Suprapubic skin (tissue), 4 donors: ENCODE results near the gene TOX3.

ENCODE experiments used
- EP300 ChIP-seq: sonication (generic); formaldehyde crosslinking; IDR thresholded peaks from one replicate; pipeline ENCODE4 v1.6.1; 2017; ENCODE audit warnings: antibody characterized with exemption
- POLR2AphosphoS5 ChIP-seq, 3 donors: sonication (generic); formaldehyde crosslinking; IDR thresholded peaks; one replicate each; pipeline ENCODE4 v1.6.1; 2017; ENCODE audit warnings: antibody characterized with exemption in 3 of 3
- TF ChIP-seq, protein P1 (sequence below), 2 donors: fragments of 200-600 bp in 1 of 2; fragments of 450-650 bp in 1 of 2; sonication (generic) in 1 of 2; IDR thresholded peaks; one replicate each; pipeline ENCODE4 v1.5.1; 2016 to 2019; ENCODE audit warnings: antibody characterized with exemption in 2 of 2, mild to moderate bottlenecking in 1 of 2, moderate library complexity in 1 of 2

GRCh38 chr16:52399116-52399515 is 147.8 kb downstream of the TOX3 start:
- TF ChIP-seq, protein P1, sequence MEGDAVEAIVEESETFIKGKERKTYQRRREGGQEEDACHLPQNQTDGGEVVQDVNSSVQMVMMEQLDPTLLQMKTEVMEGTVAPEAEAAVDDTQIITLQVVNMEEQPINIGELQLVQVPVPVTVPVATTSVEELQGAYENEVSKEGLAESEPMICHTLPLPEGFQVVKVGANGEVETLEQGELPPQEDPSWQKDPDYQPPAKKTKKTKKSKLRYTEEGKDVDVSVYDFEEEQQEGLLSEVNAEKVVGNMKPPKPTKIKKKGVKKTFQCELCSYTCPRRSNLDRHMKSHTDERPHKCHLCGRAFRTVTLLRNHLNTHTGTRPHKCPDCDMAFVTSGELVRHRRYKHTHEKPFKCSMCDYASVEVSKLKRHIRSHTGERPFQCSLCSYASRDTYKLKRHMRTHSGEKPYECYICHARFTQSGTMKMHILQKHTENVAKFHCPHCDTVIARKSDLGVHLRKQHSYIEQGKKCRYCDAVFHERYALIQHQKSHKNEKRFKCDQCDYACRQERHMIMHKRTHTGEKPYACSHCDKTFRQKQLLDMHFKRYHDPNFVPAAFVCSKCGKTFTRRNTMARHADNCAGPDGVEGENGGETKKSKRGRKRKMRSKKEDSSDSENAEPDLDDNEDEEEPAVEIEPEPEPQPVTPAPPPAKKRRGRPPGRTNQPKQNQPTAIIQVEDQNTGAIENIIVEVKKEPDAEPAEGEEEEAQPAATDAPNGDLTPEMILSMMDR (IDR thresholded peaks at IDR 0.05): no peak
- TF ChIP-seq EP300 (no peak), POLR2AphosphoS5 (IDR thresholded peaks at IDR 0.05) (no peak)
